ENCODE results near the gene TCF4.

TCF4 gene

DNA sequence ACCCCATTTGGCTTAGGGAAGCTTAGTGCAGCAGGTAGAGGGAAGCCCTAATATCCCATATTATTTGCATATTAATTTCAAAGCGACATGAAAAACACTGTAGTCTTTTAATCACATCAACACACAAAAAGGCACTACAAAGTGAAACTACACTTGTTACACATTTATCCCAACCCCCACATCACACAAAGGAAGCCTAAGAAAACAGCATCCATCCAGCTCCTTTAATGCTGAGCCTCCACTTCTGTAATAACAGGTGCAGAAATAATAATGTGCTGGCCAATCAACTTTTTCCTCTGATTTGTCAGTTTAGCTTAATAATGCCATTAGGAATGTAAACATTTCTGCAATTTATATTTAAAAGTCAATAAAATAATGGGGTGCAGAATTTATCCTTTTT, 274.0 kb downstream of the TCF4 start:
- ChIA-PET POLR2A (no interaction called here), CTCF (no interaction called here)
- no peak for TF ChIP-seq FOXK2 (IDR thresholded peaks at IDR 0.05)
- TF ChIP-seq ELF4 (IDR thresholded peaks at IDR 0.05): no peak
- TF ChIP-seq BHLHE40 (IDR thresholded peaks at IDR 0.05; ENCODE audit: borderline replicate concordance): no peak
- TF ChIP-seq, protein P1, sequence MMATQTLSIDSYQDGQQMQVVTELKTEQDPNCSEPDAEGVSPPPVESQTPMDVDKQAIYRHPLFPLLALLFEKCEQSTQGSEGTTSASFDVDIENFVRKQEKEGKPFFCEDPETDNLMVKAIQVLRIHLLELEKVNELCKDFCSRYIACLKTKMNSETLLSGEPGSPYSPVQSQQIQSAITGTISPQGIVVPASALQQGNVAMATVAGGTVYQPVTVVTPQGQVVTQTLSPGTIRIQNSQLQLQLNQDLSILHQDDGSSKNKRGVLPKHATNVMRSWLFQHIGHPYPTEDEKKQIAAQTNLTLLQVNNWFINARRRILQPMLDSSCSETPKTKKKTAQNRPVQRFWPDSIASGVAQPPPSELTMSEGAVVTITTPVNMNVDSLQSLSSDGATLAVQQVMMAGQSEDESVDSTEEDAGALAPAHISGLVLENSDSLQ (IDR thresholded peaks at IDR 0.05): no peak
- no peak for TF ChIP-seq LEF1 (IDR thresholded peaks at IDR 0.05; ENCODE audit: borderline replicate concordance)
- no peak for TF ChIP-seq ARNT (IDR thresholded peaks at IDR 0.05)
- TF ChIP-seq FOXM1 (IDR thresholded peaks at IDR 0.05; ENCODE audit: borderline replicate concordance): no peak
- no peak for TF ChIP-seq NFRKB (IDR thresholded peaks at IDR 0.05)
- TF ChIP-seq ZNF384 (IDR thresholded peaks at IDR 0.05): no peak
- TF ChIP-seq TARDBP (IDR thresholded peaks at IDR 0.05): no peak
- no peak for TF ChIP-seq SUZ12 (IDR thresholded peaks at IDR 0.05)
- no peak for TF ChIP-seq SP1 (IDR thresholded peaks at IDR 0.05)
- TF ChIP-seq FOXA1 (IDR thresholded peaks at IDR 0.05): no peak
- DNase-seq (ENCODE audit: extremely low spot score): no peak

DNA sequence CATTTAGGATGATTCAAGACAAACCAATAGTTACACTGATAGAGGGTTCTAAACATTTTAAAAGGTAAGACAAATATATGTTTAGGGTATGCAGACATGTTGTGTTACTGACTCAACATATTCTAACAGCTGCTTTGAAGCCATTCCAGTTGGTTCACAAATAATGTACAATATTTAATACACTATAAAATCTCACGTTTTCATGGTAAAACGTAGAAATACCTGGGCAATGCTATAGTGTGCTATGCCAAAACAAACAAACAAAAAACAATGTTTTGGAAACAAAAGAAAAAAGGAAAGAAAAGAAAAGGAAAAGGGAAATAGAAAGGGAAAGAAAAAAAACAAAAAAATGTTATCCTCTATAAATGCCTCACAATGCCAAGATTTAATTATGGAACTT, 277.1 kb downstream of the TCF4 start:
- CTCF ChIA-PET: no interaction called here
- no peak for TF ChIP-seq HDGF (IDR thresholded peaks at IDR 0.05; ENCODE audit: borderline replicate concordance)
- TF ChIP-seq CTBP1 (IDR thresholded peaks at IDR 0.05; ENCODE audit: borderline replicate concordance): no peak
- TF ChIP-seq FOXA1 (IDR thresholded peaks at IDR 0.05): no peak
- TF ChIP-seq ZNF384 (IDR thresholded peaks at IDR 0.05): no peak
- no peak for TF ChIP-seq ARNT (IDR thresholded peaks at IDR 0.05)
- no peak for TF ChIP-seq L3MBTL2 (conservative IDR thresholded peaks at IDR 0.05)
- TF ChIP-seq, protein P1 (IDR thresholded peaks at IDR 0.05): no peak
- no peak for TF ChIP-seq FOXK2 (IDR thresholded peaks at IDR 0.05)
- no peak for TF ChIP-seq ELF4 (IDR thresholded peaks at IDR 0.05)
- TF ChIP-seq SUZ12 (IDR thresholded peaks at IDR 0.05): no peak
- no peak for TF ChIP-seq BHLHE40 (IDR thresholded peaks at IDR 0.05; ENCODE audit: borderline replicate concordance)
- no peak for TF ChIP-seq SP1 (IDR thresholded peaks at IDR 0.05)
- no peak for TF ChIP-seq FOXM1 (IDR thresholded peaks at IDR 0.05; ENCODE audit: borderline replicate concordance)
- TF ChIP-seq NFRKB (IDR thresholded peaks at IDR 0.05): no peak
- no peak for TF ChIP-seq LEF1 (IDR thresholded peaks at IDR 0.05; ENCODE audit: borderline replicate concordance)
- no peak for TF ChIP-seq TARDBP (IDR thresholded peaks at IDR 0.05)
- DNase-seq (ENCODE audit: extremely low spot score): no peak
- POLR2A ChIA-PET: no interaction called here

DNA sequence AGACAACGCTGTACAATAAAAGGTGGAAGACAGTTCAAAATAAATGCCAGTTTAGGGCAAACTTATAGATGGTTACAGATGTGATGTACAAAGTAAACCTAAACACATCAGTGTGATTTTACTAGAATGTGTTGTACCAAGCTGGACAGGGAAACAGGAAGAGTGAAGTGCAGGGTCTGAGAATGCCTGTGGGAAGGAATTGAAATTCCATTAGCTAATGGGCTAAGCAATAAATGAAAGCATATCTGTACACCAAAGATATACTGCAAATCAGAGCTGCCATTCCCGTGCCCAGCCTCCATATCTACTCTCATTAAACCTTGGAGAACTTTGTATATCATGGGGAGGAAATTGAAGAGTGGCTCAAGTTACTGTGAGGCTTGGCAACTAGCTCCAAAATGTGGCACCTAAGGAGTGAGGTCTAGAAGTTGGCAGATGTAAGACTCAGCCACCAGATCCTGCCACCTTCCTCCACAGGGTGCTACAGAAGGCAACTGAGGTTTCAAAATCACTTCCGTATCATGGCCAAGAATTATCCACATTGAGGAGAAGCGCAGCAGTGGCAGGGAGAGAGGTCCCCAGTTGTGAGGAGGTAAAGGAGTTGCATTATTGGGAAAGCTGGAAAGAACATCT, 277.8 kb downstream of the TCF4 start:
- CTCF ChIA-PET: no interaction called here
- TF ChIP-seq TARDBP (IDR thresholded peaks at IDR 0.05) (no peak), NFRKB (IDR thresholded peaks at IDR 0.05) (no peak), LEF1 (IDR thresholded peaks at IDR 0.05; ENCODE audit: borderline replicate concordance) (no peak), FOXK2 (IDR thresholded peaks at IDR 0.05) (no peak)
- TF ChIP-seq, protein P1 (IDR thresholded peaks at IDR 0.05): no peak
- POLR2A ChIA-PET: no interaction called here
- DNase-seq (ENCODE audit: extremely low spot score): no peak

DNA sequence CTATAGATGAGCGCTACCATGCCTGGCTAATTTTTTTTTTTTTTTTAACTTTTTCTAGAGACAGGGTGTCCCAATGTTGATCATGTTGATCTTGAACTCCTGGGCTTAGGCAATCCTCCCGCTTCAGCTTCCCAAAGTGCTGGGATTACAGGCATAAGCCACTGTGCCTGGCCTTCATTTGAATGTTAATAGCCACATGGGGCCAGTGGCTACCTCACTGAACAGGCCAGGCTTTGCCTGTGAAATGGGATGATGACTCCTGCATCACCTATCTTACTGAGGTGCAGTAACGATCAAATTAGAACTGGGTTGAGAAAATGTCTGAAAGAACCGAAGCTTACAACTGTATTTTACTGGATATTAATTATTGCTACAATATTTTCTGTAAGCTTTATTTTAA, 278.7 kb downstream of the TCF4 start:
- TF ChIP-seq SP1 (IDR thresholded peaks at IDR 0.05): no peak
- TF ChIP-seq BHLHE40 (IDR thresholded peaks at IDR 0.05; ENCODE audit: borderline replicate concordance): no peak
- POLR2A ChIA-PET: no interaction called here

DNA sequence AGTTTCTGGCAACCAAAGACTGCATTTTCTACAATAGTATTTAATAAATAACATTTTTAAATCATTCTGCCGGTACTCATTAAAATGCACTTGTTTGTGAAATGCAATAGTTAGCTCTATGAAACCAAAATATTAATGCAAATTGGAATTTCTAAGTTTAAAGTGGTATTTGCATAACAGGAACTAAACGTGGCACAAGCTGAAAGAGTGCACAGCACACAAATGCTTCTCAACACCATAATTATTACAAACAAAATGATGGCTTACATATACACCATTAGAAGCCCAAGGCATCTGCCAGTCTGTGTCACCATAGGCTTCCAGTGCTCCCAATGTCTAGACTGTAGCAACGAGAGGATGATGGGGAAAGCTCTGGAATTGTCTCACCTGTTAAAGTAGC, 280.5 kb downstream of the TCF4 start:
- ChIA-PET CTCF (no interaction called here), POLR2A (no interaction called here)
- no peak for DNase-seq (ENCODE audit: extremely low spot score)
- no peak for TF ChIP-seq ZNF384 (IDR thresholded peaks at IDR 0.05)

More for the DNA sequence above, 278.7 kb downstream of the TCF4 start:
- CTCF ChIA-PET: no interaction called here
- DNase-seq (ENCODE audit: extremely low spot score): no peak

DNA sequence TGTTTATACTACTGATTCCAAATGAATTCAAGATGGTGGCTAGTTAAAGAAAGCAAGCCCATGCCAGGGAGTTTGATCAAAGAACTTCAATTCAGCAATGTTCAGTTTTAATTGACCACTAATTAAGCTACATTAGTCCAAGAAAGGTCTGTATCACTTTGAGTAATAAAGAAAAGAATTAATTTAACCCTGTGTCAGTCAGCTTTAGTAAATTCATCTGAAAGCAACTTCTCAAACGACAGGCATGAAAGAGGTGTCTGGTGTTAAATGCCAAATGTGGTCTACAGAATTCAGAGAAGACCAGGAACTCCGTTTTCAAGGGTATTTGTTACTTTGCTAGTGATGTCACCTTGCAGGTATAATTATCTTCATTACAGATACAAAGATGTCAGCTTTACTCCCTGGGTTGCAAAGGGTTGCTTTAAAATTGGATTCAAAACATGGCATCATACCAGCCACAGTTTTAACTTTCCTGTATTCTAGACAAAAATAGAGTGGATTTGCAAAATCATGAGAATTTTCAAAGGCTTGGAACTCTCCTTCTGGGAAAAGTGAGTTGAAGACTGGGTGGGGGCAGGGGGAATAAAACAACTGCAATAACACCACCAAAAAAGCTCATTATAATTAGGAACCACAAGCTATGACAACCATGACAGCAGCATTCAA, 281.5 kb downstream of the TCF4 start:
- DNase-seq (ENCODE audit: extremely low spot score): no peak
- TF ChIP-seq SP1 (IDR thresholded peaks at IDR 0.05) (no peak), FOXK2 (IDR thresholded peaks at IDR 0.05) (no peak), HDGF (IDR thresholded peaks at IDR 0.05; ENCODE audit: borderline replicate concordance) (no peak), BHLHE40 (IDR thresholded peaks at IDR 0.05; ENCODE audit: borderline replicate concordance) (no peak), LEF1 (IDR thresholded peaks at IDR 0.05; ENCODE audit: borderline replicate concordance) (no peak), CTBP1 (IDR thresholded peaks at IDR 0.05; ENCODE audit: borderline replicate concordance) (no peak), TARDBP (IDR thresholded peaks at IDR 0.05) (no peak), FOXA1 (IDR thresholded peaks at IDR 0.05) (no peak), L3MBTL2 (conservative IDR thresholded peaks at IDR 0.05) (no peak), NFRKB (IDR thresholded peaks at IDR 0.05) (no peak), ZNF384 (IDR thresholded peaks at IDR 0.05) (no peak), ELF4 (IDR thresholded peaks at IDR 0.05) (no peak), ARNT (IDR thresholded peaks at IDR 0.05) (no peak), FOXM1 (IDR thresholded peaks at IDR 0.05; ENCODE audit: borderline replicate concordance) (no peak)
- TF ChIP-seq, protein P1 (IDR thresholded peaks at IDR 0.05): no peak
- ChIA-PET CTCF (interaction anchor here (0.7 kb wide), 1 partner anchor 10 kb away, joined by 3 read pairs; no protein-coding TSS in a partner anchor), POLR2A (no interaction called here)

All from HEK293T (cell line).